Breast epithelium (tissue), 4 donors: ENCODE data around the gene SAT1. TPM values are rescaled to one million over a fixed set of nuclear protein-coding genes. Genes with fewer than 3 reads are reported as not detected.

Source experiments
- DNase-seq, 2 donors: peaks; one replicate each; pipeline ENCODE4 v3.0.0-alpha.2; 2019; ENCODE audit warnings: low spot score in 2 of 2
- H3K27ac ChIP-seq, 2 donors: fragments of 200-600 bp; sonication (generic) in 1 of 2; one replicate each; pipeline ENCODE4 v1.5.1; 2016 to 2019; ENCODE audit warnings: mild to moderate bottlenecking in 1 of 2
- H3K27me3 ChIP-seq, 2 donors: fragments of 200-600 bp; sonication (generic) in 1 of 2; one replicate each; pipeline versions ENCODE4 v1.5.1 to v1.6.0; 2017 to 2019; ENCODE audit warnings: control low read depth in 1 of 2, mild to moderate bottlenecking in 1 of 2
- H3K36me3 ChIP-seq: fragments of 200-600 bp; one replicate; pipeline ENCODE4 v1.5.1; 2019
- H3K4me1 ChIP-seq, 2 donors: fragments of 200-600 bp; sonication (generic); one replicate each; pipeline ENCODE4 v1.5.1; 2016 to 2019; ENCODE audit warnings: control low read depth in 1 of 2
- H3K4me3 ChIP-seq, 3 donors: fragments of 200-600 bp; sonication (generic); 1 replicate in 2 of 3; 2 replicates in 1 of 3; pipeline ENCODE4 v1.5.1; 2016 to 2019; ENCODE audit warnings: mild to moderate bottlenecking in 3 of 3, moderate library complexity in 2 of 3
- H3K9me3 ChIP-seq, 2 donors: fragments of 200-600 bp; sonication (generic) in 1 of 2; one replicate each; pipeline ENCODE4 v1.5.1; 2016 to 2019; ENCODE audit warnings: control low read depth in 1 of 2
- POLR2A ChIP-seq: fragments of 450-650 bp; IDR thresholded peaks from one replicate; pipeline ENCODE4 v1.6.1; 2016; ENCODE audit warnings: antibody characterized with exemption, mild to moderate bottlenecking, moderate library complexity
- POLR2AphosphoS5 ChIP-seq, 3 donors: sonication (generic); formaldehyde crosslinking; IDR thresholded peaks; one replicate each; pipeline ENCODE4 v1.6.1; 2017; ENCODE audit warnings: antibody characterized with exemption in 3 of 3
- intact Hi-C: fragments of 100-400 bp; cut with DNase I; formaldehyde crosslinking; loops from one replicate; pipeline ENCODE4 v1.15.1; 2023; ENCODE audit warnings: low total_unique reads
- total RNA-seq, 3 donors: library from RNA; depleted of rRNA; stranded (reverse); fragments of >200 nt; gene quantifications; one replicate each; pipeline ENCODE4 v1.1.0, GENCODE V29; 2016
- TF ChIP-seq, protein P1 (sequence below), 3 donors: fragments of 450-650 bp; IDR thresholded peaks; one replicate each; pipeline ENCODE4 v1.5.1; 2016 to 2017; ENCODE audit warnings: antibody characterized with exemption in 3 of 3, mild to moderate bottlenecking in 3 of 3, moderate library complexity in 3 of 3

SAT1 gene
- total RNA-seq, 3 donors from 2014 or later = 980 to 1,359 (median 1,246) TPM

GRCh38 chrX:23783589-23784469 is 856 bp downstream of the SAT1 start:
- peak overlapping the region; percentile 55 to 82 (median 65) for H3K4me3 ChIP-seq
- no peak for DNase-seq
- intact Hi-C loops = no loop called here
- H3K9me3 ChIP-seq = no peaks in the 10 kb centered on the region
- H3K36me3 ChIP-seq = no peaks in the 10 kb centered on the region
- peak overlapping the region; percentile 88 to 97 for H3K27ac ChIP-seq
- TF ChIP-seq POLR2A = peak; percentile 8
- TF ChIP-seq, protein P1, sequence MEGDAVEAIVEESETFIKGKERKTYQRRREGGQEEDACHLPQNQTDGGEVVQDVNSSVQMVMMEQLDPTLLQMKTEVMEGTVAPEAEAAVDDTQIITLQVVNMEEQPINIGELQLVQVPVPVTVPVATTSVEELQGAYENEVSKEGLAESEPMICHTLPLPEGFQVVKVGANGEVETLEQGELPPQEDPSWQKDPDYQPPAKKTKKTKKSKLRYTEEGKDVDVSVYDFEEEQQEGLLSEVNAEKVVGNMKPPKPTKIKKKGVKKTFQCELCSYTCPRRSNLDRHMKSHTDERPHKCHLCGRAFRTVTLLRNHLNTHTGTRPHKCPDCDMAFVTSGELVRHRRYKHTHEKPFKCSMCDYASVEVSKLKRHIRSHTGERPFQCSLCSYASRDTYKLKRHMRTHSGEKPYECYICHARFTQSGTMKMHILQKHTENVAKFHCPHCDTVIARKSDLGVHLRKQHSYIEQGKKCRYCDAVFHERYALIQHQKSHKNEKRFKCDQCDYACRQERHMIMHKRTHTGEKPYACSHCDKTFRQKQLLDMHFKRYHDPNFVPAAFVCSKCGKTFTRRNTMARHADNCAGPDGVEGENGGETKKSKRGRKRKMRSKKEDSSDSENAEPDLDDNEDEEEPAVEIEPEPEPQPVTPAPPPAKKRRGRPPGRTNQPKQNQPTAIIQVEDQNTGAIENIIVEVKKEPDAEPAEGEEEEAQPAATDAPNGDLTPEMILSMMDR (IDR thresholded peaks at IDR 0.05) = no peak
- TF ChIP-seq POLR2AphosphoS5 (IDR thresholded peaks at IDR 0.05) = no peak
- no peaks in the 10 kb centered on the region for H3K27me3 ChIP-seq
- no peaks in the 10 kb centered on the region for H3K4me1 ChIP-seq

DNA sequence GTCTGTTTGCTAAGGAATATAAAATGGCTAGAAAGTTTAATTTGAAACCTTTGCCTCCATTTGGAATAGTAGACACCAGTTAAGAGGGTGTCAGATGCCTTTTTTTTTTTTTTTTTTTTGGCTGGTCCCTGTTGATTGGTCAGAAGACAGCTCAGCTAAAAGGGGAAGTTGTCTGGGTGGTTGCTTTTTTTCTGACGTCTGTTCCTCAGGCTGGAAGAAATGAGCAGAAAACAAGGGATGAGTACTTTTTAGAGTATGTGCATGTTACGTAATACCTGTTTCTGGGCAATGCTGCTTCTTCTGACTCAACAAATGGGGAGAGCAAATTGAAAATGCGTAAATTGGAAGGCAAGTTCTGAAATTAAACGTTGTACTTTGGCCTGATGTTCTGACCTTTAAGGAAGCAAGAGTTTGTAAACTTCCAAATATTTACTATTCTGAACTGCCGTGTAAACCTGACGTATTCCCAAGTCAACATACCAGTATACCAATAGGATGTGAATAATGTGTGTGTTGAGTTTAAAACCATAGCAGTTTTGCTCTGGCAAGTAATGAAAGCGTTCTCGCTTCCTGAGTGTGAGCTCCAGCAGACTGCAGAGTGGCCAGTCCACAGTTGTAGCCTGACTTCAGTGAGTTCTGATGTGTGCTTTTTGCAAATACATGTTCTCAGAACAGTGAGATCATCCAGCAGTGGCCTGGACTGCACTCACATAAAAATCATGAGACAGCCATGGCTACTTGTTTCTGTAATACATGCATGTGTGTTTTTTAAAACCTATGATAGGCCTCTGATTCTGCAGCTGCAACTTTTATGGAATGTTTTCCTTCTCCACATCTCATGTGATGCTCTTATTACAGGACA is 1.7 kb downstream of the SAT1 start:
- Histone ChIP-seq H3K9me3 (no peaks in the 10 kb centered on the region), H3K4me1 (no peaks in the 10 kb centered on the region), H3K4me3 (peak overlapping the region; percentile 55 to 82 (median 65)), H3K27ac (peak overlapping the region; percentile 88 to 97), H3K27me3 (no peaks in the 10 kb centered on the region), H3K36me3 (no peaks in the 10 kb centered on the region)
- TF ChIP-seq, protein P1 (IDR thresholded peaks at IDR 0.05) = no peak
- TF ChIP-seq POLR2AphosphoS5 (IDR thresholded peaks at IDR 0.05) = peak in 1 of 3 donors; percentile 29
- TF ChIP-seq POLR2A = no peak
- intact Hi-C loops = no loop called here
- DNase-seq = no peak

GRCh38 chrX:23785580-23785979 is 2.6 kb downstream of the SAT1 start:
- TF ChIP-seq POLR2A (no peak), POLR2AphosphoS5 (IDR thresholded peaks at IDR 0.05) (no peak)
- TF ChIP-seq, protein P1 (IDR thresholded peaks at IDR 0.05) = no peak

DNA sequence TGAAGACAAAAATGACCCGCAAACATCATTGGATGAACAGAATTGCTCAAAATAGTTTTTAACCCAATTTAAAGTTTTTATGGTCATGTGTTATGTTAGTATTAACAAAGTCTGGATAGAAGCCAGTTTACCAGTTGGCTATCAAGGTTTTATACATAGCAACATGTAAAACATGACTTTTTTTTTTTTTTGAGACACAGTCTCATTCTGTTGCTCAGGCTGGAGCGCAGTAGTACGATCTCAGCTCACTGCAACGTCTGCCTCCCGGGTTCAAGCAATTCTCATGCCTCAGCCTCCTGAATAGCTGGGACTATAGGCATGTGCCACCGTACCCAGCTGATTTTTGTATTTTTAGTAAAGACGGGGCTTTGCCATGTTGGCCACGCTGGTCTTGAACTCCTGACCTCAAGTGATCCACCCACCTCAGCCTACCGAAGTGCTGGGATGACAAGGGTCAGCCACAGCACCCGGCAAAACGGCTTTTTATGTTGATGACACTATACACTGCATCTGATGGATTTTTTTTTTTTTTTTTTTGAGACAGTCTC is 3.4 kb downstream of the SAT1 start:
- Histone ChIP-seq H3K4me1 (no peaks in the 10 kb centered on the region), H3K4me3 (no peak overlapping the region), H3K9me3 (no peaks in the 10 kb centered on the region), H3K27me3 (no peaks in the 10 kb centered on the region), H3K36me3 (no peaks in the 10 kb centered on the region), H3K27ac (no peak overlapping the region)
- DNase-seq = no peak
- intact Hi-C loops = no loop called here
- TF ChIP-seq POLR2AphosphoS5 (IDR thresholded peaks at IDR 0.05) = peak in 2 of 3 donors; percentile 30 to 42
- no peak for TF ChIP-seq POLR2A

More at GRCh38 chrX:23785580-23785979, 2.6 kb downstream of the SAT1 start:
- Histone ChIP-seq H3K36me3 (no peaks in the 10 kb centered on the region), H3K27ac (peak overlapping the region; percentile 88 to 97), H3K9me3 (no peaks in the 10 kb centered on the region), H3K4me3 (peak overlapping the region; percentile 55 to 82 (median 65)), H3K4me1 (no peaks in the 10 kb centered on the region), H3K27me3 (no peaks in the 10 kb centered on the region)
- DNase-seq = no peak
- intact Hi-C loops = no loop called here

DNA sequence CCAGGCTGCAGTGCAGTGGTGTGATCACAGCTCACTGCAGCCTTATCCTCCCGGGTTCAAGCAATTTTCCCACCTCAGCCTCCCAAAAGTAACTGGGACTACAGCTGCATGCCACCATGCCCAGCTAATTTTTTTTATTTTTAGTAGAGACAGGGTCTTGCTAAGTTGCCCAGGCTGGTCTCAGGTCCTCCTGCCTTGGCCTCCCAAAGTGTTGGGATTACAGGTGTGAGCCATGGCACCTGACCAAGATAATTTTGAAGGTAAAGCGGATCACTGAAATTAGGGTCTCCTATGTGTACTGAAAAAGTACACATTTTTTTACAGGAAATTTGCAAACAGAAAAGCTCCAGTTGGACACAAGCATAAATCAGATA is 4.8 kb downstream of the SAT1 start:
- Histone ChIP-seq H3K4me1 (no peaks in the 10 kb centered on the region), H3K4me3 (no peak overlapping the region), H3K27me3 (peaks cover 0 to 6% of the 10 kb centered on the region in 2 donors), H3K9me3 (no peaks in the 10 kb centered on the region), H3K27ac (no peak overlapping the region), H3K36me3 (no peaks in the 10 kb centered on the region)
- TF ChIP-seq POLR2A (no peak), POLR2AphosphoS5 (IDR thresholded peaks at IDR 0.05) (no peak)
- TF ChIP-seq, protein P1 (IDR thresholded peaks at IDR 0.05) = no peak
- intact Hi-C loops = no loop called here
- DNase-seq = no peak
